NCI-H226 (cell line): ENCODE data around the gene MYO5A.

Experiments used
- DNase-seq: peaks from one replicate; pipeline ENCODE4 v3.0.0-alpha.2; 2015

The MYO5A gene

DNA sequence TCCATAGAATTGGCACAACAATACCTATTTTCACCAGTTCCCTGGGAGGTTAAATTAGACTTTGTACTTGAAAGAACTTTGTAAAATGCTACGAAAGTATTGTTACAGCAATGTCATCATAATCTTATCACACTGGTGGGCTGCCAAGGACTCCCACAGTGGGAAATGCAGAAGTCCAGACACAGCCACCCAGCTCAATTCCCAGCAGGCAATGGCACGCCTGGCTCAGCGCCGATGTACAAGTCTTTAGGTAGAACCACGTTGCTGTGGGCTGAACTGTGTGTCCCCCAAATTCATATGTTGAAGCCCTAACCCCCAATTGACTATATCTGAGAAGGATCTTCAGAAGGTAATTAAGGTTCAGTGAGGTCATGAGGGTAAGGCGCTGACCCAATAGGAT, 245.4 kb downstream of the MYO5A start:
- no peak for DNase-seq

DNA sequence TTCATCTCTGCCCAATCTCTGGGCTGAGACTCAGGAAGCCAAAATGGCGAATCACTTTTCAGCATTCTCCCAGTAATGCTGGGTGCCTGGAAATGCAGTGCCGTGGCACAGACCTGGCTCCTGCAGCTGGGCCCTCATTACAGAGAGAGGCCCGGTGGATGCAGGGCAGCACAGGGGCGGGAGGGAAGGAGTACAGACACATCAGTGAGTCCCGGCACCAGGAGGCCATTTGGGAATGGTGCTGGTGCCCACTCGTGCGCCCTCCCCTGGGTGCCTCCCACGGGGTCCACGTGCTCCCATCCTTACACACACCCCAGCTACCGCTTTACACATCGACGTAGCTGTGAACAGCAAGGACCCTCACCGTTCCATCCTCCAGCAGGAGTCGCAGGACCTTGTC, 246.3 kb downstream of the MYO5A start:
- DNase-seq: no peak

DNA sequence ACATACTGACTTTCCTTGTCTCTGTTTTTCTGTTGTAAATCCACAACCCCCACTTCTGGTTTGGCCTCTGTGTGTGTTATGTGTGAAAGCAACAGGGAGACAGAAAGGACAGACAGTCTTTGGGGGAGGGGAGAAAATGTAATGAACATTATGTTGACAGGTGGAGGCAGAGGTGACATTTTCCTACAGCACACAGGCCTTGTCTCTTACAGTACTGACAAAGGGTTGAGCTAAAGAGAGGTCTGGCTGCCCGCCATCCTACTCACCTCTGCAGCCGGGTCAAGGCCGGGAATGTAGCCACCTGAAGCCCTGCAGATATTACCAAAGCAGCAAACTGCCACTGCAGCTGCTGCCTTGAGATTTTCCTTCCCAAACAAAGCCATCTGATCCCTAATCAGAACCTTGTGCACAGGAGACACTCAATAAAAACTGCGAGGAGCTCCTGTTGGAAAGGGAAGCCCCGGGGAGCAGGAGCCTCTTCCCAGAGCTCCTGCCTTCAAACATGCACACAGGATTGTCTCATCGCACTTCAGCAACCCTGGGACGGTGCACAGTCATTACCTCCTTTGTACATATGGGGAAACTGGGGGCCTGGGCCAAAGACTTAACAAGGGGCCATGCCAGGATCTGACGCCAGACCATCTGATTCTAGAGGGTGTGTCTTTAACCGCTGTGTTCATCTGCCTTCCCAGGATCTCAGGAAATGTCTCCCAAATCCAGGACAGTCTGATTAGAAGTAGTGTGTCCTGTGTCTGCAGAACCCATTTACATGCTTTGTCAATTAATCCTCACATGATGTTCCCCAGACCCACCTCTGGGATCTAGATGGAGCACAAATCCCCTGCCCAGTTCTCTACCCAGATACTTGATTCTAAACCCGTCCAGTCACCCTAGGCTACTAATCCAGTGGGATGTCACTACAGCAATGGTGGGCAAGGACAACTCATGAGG, 247.3 kb downstream of the MYO5A start:
- DNase-seq: no peak

DNA sequence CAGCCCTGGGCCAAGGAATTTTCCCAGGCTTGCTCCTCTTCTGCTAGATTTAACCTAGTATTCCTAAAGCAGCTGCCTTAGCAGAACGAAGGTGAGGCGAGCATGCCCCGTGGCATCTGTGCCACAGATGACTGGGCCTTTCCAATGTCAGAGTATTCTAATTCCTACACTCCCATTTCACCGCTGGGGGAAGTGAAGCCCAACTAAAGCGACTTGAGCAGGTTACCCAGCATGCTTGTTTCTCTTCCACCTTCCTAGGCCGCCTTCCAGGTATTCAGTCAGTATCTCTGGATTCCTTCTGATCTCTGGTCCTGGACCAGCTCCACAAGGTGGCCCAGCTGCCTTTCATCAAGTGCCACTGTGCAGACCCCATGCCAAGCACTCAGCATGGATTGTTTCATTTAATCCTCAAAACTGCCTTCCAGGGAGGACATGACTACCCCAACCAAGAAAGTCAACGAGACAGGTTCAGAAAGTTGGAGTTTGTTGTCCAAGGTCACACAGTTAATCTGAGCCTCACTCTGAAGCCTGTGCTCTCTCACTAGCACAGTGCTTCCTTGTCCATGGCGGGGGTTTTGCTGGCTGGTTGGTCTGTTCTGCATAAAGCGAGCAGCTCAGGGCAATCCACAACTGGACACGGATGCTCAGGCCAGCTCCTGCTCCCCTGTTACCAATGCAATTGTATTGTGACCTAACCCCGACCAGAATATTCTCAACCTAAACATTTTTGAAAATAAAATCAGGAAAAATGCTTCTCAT, 248.2 kb downstream of the MYO5A start:
- DNase-seq: no peak

DNA sequence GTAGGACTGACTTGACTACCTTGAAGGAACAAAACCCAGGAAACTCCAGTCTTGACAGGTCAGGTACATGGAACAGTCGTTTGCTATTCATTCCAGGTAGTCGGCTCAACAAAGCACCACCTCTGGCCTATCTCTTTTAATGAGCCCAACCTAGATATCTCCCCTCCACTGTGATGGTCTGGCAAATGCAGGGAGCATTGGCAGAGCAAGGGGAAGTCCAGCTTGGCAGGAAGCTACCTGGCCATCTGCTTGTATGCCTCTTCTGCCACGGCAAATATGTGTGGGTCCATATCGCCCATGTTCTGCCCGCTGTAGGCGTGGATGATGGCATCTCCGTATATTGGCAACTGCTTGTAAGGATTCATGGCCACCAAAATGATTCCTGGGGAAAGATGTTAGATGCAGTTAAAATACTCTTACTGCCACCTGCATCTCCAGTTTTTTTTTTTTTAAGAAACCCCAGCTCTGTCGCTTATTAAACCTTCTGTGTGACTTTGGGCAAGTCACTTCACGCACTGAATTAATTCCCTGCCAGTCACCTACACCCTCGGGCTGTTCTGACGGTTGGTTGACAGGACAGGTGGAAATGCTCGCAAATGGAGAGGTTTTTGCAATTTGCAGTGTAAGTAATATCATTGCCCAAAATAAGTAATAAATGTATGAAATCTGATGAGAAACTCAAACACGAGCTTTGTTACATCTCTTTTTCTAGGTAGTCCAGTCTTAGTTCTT, 249.9 kb downstream of the MYO5A start:
- no peak for DNase-seq

DNA sequence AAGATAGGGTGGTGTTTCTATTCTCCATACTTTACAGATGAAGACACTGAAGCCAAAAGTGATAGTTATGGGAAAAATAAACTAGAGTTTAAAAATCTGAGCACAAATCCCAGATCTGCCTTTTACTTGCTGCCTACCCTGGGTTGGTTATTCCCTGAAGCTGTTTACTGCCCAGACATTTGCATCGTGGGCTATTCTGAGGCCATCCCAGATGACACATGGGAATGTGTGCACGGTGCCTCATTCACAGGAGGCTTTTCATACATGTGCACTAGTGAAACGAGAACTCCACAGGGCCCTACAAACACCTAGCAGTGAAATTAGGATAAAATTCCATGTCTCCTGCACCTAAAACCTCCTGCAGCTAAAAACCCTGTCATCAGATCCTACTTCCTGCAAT, 250.5 kb downstream of the MYO5A start:
- no peak for DNase-seq

DNA sequence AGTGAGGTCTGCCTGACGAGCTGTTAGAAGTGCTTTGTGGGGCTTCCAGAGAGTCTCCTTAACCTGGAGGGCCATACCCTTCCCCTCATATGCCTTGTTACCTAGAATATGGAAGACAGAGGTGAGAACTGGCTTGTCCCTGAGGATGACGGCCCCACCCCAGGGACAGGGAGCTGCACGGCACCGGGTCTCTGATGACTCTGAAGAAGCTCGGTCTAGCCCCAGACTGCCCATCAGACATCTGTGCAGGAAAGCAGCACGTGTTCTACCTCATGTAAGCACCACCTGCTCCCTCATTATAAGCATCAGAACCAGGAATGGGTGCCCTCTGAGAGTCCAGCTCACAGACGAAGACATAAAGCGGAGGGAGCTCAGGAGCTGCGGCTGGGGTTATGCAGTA, 251.1 kb downstream of the MYO5A start:
- DNase-seq: no peak

DNA sequence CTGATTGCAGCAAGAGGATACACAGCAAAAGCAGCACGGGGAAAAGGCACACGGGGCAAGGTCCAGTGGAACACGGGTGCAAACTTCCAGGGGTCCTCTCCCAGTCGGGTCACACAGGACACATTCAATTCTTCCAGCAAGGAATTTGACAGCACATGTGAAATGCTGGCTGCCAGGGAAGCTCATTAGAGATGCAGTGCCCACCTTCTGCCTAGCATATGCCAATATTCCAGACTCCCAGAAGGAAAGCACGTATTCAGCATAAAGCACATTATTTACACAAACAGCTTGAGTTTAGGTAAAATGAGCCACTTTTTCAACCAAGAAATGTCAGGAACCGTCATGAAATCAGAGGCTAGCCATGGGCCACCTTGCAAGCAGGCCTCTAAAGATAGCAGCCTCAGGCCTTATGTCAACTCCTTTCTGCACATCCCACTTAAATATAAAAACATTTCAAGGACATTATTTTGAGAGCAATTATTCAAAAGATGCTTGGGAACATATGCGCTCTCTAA, 252.4 kb downstream of the MYO5A start:
- DNase-seq: no peak

DNA sequence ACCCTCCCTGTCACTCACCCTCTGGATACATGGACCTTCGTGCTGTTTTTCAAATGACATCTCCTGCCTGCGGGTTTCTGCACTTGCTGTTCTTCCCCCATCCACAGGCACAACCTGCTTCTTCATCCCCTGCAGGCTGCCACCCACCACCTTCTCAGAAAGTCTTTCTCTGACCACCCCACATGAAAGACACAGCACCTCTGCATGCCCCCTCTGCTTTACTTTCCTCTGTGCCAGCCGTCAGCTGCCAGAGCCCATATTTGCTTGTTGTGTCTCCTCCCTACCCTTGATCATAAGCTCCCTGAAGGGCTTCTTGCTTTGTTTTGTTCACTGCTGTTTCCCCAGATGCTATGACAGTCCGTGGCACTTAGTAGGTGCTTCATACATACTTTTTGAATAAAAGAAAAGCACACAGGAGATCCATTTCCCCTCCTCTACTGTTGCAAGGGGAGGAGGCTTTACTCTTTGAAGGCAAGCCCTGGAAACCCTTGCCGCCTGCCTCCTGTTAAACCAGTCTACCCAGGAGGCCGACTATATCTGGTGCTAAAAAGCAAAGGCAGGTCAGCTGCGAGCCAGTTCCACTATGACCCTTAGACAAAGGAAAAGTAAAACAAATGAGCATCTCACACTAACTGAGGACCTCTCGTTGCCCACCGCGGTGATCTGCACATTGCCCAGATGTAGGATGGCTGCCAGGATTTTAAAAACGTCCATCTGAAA, 265.0 kb downstream of the MYO5A start:
- no peak for DNase-seq

DNA sequence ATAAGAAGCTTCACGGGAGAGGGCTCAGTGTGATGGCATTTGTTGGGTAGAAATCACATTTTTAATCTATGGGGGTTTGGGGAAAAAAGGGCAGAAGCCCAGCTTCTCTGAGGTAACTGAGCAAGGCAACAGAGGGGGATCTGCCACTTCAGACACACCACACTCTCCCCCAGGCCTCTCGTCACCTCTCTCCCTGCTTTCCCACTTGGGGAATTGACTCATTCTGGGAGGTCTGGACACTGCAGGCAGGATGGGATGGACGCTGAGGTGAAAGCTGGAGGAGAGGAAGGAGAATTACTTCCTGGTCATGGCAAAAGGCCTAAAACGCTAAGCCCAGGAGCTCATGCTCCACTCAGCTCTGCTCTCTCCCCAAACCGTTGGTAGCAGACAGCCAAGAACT, 266.3 kb downstream of the MYO5A start:
- no peak for DNase-seq

DNA sequence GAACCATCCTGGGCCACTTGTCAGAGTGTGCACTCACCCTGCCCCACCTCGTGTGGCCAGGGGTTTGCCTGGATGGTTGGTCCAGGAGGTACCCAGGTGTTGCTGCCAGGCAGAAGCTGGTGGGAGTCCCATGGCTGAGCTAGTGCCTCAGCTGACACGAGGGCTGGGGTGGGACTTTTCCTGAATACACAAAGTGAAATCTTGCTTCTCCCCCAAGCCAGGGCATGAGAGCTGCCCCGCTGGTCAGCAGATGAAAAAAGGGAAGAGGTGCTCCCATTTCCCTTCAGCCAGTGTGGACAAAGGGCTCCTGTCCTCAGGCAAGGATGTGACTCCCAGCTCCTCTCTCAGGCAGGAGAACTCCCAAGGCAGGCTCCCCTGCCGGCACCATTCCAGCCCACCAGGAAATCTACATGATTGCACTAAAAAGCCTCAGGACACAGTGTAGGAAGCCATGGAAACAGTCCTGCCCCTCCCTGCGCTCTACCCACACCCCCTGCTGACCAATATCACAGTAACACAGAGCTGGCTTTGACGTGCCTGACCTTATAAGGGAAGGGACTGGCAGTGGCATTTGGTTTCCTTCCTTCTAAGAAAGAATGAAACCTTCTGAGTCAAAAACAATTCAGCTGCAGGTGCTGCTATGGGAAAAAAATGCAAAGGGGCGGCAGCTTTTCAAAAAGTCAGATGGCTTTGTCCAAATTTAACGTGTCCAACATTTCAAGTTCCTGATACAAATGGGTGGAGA, 267.0 kb downstream of the MYO5A start:
- DNase-seq: no peak

DNA sequence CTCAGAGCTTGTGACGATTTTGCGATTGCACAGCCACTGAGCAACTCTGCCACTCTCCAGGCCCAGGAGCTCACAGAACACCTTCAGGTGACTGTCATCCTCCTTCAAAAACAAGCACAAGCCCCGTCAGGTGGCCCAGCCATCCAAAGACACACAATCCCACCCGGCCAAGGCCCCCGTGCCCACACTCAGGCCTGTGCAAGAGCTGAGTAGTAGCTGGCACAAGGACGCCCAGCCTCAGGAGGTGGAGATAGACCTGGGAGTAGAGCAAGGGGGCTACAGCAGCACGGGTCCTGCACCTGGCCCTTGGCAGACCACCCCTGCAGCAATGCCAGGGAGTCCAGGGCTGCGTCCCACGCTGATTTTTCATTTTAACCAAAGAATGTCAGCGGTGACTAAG, 267.7 kb downstream of the MYO5A start:
- DNase-seq: no peak

DNA sequence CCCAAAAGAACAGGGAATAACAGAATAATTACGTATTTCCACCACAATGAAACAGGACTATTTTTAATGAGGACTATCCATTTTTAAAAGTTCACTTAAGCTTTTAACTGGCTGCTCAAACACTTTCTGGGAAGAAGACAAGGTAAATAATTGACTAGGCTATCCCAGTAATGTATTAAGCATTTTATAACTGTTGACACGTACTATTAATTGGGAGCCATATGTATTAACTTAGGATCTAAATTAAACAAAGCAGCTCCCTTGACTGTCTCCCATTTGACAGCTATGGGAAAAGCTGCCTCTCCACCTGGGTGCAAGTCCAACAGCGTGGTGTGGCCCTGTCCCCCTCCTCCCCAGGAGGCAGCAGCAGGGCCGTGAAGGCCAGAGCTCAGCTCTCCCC, 269.2 kb downstream of the MYO5A start:
- no peak for DNase-seq

DNA sequence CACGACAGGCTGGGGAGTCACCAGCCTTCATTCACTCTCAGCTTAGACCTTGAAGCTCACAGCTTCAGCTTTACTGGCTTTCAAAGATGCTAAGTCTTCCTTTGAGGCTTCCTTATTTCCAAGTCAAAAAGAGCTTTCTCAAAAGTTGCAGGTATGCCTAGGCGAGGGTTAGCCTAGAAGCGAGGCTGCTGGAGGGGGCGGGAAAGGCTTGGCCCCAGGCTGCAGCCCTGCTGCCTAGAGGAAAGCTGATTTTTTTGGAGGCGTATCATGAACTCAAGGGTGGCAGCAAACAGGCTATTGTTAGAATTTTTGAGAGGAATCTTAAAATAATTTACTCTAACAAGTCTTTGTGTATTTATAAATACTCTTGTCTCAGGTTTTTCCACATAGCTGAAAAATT, 270.2 kb downstream of the MYO5A start:
- DNase-seq: no peak

DNA sequence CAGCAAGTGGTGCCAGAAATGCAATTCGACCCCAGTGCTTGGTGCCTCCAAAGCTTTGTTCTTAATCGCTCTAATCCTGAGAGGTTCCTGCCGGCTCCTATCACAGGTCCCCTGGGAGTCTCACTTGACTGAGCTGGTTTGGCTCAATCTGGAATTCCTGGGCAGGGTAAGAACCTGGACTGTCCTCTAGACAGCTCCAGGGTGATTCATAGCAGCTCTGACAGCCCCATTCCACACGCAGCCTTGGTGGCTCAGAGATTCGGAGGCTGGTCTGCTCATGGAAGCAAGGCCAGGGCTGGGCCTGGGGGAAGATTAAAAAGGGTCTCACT, 271.0 kb downstream of the MYO5A start:
- no peak for DNase-seq
